ELF-1 (cell line): ENCODE data around the gene SCAP.
A peak's percentile ranks its signal among the peaks of the same experiment; 100 is the strongest.
"Not testable (repeated sequence)": the region's sequence is repeated elsewhere in the genome, so short reads cannot be mapped to it uniquely, and the experiment has no call there.

Source experiments
- DNase-seq: peaks from one replicate; pipeline ENCODE4 v3.0.0-alpha.2; 2016; ENCODE audit warnings: low read depth, low spot score

SCAP gene

GRCh38 chr3:47399531-47400270 is 76.0 kb downstream of the SCAP start:
- DNase-seq: no peak

GRCh38 chr3:47399016-47399415 is 76.7 kb downstream of the SCAP start:
- no peak for DNase-seq

GRCh38 chr3:47398228-47398627 is 77.5 kb downstream of the SCAP start:
- no peak for DNase-seq

- no peak for DNase-seq
Measured at GRCh38 chr3:47394881-47395280, 80.9 kb downstream of the SCAP start.

GRCh38 chr3:47394140-47394870 is 81.4 kb downstream of the SCAP start:
- DNase-seq: peak; percentile 52

- no peak for DNase-seq
Measured at GRCh38 chr3:47392933-47393332, 82.8 kb downstream of the SCAP start.

- DNase-seq: no peak
Measured at GRCh38 chr3:47385796-47386195, 89.9 kb downstream of the SCAP start.

- no peak for DNase-seq
Measured at GRCh38 chr3:47385007-47385406, 90.7 kb downstream of the SCAP start.

GRCh38 chr3:47384425-47384824 is 91.3 kb downstream of the SCAP start:
- DNase-seq: no peak

- peak; percentile 92 for DNase-seq
Measured at GRCh38 chr3:47381317-47382157, 94.2 kb downstream of the SCAP start.

- DNase-seq: peak; percentile 100
Measured at GRCh38 chr3:47380601-47381316, 95.0 kb downstream of the SCAP start, which contains the start of gene PTPN23. PTPN23 (plus strand) TSS chr3:47381021; CDS start chr3:47381097, 76 bp downstream.

GRCh38 chr3:47380026-47380600 is 95.6 kb downstream of the SCAP start:
- no peak for DNase-seq

- DNase-seq: no peak
Measured at GRCh38 chr3:47379411-47379899, 96.3 kb downstream of the SCAP start.

GRCh38 chr3:47378869-47379268 is 96.9 kb downstream of the SCAP start:
- DNase-seq: no peak

GRCh38 chr3:47377186-47377585 is 98.6 kb downstream of the SCAP start:
- no peak for DNase-seq

GRCh38 chr3:47376393-47376792 is 99.3 kb downstream of the SCAP start:
- peak; percentile 14 for DNase-seq

GRCh38 chr3:47374587-47374986 is 101.2 kb downstream of the SCAP start:
- DNase-seq: no peak

GRCh38 chr3:47370887-47371697 is 104.6 kb downstream of the SCAP start:
- DNase-seq: peak; percentile 17

- not testable (repeated sequence) for DNase-seq
Measured at GRCh38 chr3:47370020-47370419, 105.7 kb downstream of the SCAP start.

- no peak for DNase-seq
Measured at GRCh38 chr3:47367631-47368030, 108.1 kb downstream of the SCAP start.
